OCI-LY1 (cell line): ENCODE results near the gene WNT11.

Source experiments
- EZH2 ChIP-seq: fragments of 200-600 bp; sonication (generic), shearing (Covaris generic); IDR thresholded peaks from 2 replicates; pipeline ENCODE4 v1.8.0; 2017; ENCODE audit warnings: borderline replicate concordance, mixed run types, mild to moderate bottlenecking, antibody characterized with exemption, low read length, moderate library complexity, mixed read lengths
- TF ChIP-seq, protein P1 (sequence below): fragments of 200-600 bp; sonication (generic), shearing (Covaris generic); IDR thresholded peaks from 2 replicates; pipeline ENCODE4 v1.5.1; 2017; ENCODE audit warnings: mild to moderate bottlenecking, antibody characterized with exemption, low read length, moderate library complexity, mixed read lengths

DNA sequence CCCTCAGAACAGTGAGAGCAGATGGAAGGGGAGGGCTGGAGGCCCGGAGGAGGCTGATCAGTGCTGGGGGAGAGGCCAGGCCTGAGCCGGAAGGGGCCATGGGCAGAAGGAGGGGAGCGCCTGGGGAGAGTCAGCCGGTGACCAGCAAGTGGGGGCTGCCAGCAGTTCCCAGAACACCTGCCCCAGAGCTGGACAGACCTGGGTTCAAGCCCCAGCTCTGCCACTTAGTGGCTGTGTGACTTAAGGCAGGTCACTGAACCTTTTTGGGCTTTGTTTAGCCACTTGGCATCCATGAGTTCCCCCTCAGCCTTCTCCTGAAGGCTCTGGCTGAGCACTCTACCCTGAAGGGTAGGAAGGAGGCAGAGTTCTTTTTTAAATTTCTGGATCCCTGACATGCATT lies 17.4 kb downstream of the WNT11 start:
- TF ChIP-seq, protein P1, sequence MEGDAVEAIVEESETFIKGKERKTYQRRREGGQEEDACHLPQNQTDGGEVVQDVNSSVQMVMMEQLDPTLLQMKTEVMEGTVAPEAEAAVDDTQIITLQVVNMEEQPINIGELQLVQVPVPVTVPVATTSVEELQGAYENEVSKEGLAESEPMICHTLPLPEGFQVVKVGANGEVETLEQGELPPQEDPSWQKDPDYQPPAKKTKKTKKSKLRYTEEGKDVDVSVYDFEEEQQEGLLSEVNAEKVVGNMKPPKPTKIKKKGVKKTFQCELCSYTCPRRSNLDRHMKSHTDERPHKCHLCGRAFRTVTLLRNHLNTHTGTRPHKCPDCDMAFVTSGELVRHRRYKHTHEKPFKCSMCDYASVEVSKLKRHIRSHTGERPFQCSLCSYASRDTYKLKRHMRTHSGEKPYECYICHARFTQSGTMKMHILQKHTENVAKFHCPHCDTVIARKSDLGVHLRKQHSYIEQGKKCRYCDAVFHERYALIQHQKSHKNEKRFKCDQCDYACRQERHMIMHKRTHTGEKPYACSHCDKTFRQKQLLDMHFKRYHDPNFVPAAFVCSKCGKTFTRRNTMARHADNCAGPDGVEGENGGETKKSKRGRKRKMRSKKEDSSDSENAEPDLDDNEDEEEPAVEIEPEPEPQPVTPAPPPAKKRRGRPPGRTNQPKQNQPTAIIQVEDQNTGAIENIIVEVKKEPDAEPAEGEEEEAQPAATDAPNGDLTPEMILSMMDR = no peak
- TF ChIP-seq EZH2 = no peak
